Neural progenitor cell (in vitro differentiated cells): ENCODE data around the gene CD81. TPM values are rescaled to one million over a fixed set of nuclear protein-coding genes. Genes with fewer than 3 reads are reported as not detected.

Experiments used
- DNase-seq: peaks from one replicate; pipeline ENCODE4 v3.0.0-alpha.2; 2016; ENCODE audit warnings: low spot score
- H2AFZ ChIP-seq: fragments of 200-600 bp; sonication (generic); replicated peaks from 2 replicates; pipeline ENCODE4 v1.6.1; 2016; ENCODE audit warnings: antibody characterized with exemption
- H3F3A ChIP-seq: fragments of 200-600 bp; sonication (generic); 2 replicates; pipeline ENCODE4 v1.6.1; 2016; ENCODE audit warnings: antibody characterized with exemption, low read depth
- H3K27ac ChIP-seq: fragments of 200-600 bp; sonication (generic); 2 replicates; pipeline ENCODE4 v1.5.1; 2016; ENCODE audit warnings: mild to moderate bottlenecking
- H3K27me3 ChIP-seq: fragments of 200-600 bp; sonication (generic); 2 replicates; pipeline ENCODE4 v1.6.1; 2016; ENCODE audit warnings: mild to moderate bottlenecking, moderate library complexity
- H3K36me3 ChIP-seq: fragments of 200-600 bp; sonication (generic); 2 replicates; pipeline ENCODE4 v1.5.1; 2016
- H3K4me1 ChIP-seq: fragments of 200-600 bp; sonication (generic); 2 replicates; pipeline ENCODE4 v1.6.1; 2016; ENCODE audit warnings: mixed run types
- H3K4me2 ChIP-seq: fragments of 200-600 bp; sonication (generic); 2 replicates; pipeline ENCODE4 v1.6.1; 2016
- H3K4me3 ChIP-seq: fragments of 200-600 bp; sonication (generic); 2 replicates; pipeline ENCODE4 v1.5.1; 2016
- H3K79me2 ChIP-seq: fragments of 200-600 bp; sonication (generic); 2 replicates; pipeline ENCODE4 v1.6.1; 2016; ENCODE audit warnings: low read depth
- H3K9ac ChIP-seq: fragments of 200-600 bp; sonication (generic); 2 replicates; pipeline ENCODE4 v1.6.1; 2016
- H3K9me3 ChIP-seq: fragments of 200-600 bp; sonication (generic); 2 replicates; pipeline ENCODE4 v1.5.1; 2016; ENCODE audit warnings: low read depth
- H4K20me1 ChIP-seq: fragments of 200-600 bp; sonication (generic); 2 replicates; pipeline ENCODE4 v1.6.1; 2016; ENCODE audit warnings: low read depth
- H3K27ac Mint-ChIP-seq: 3 replicates; pipeline ENCODE4 v1.8.0; 2021; ENCODE audit warnings: mixed read lengths
- H3K27me3 Mint-ChIP-seq: 2 replicates; pipeline ENCODE4 v1.8.0; 2022; ENCODE audit warnings: low read depth, mild to moderate bottlenecking, inconsistent platforms, moderate library complexity, mixed read lengths; ENCODE audit not compliant: insufficient read depth
- H3K36me3 Mint-ChIP-seq: 3 replicates; pipeline ENCODE4 v1.8.0; 2021; ENCODE audit warnings: mixed read lengths
- H3K4me1 Mint-ChIP-seq: 3 replicates; pipeline ENCODE4 v1.8.0; 2021; ENCODE audit warnings: mixed read lengths
- H3K4me3 Mint-ChIP-seq: 3 replicates; pipeline ENCODE4 v1.8.0; 2021; ENCODE audit warnings: mild to moderate bottlenecking, moderate library complexity, mixed read lengths
- H3K9me3 Mint-ChIP-seq: 3 replicates; pipeline ENCODE4 v1.8.0; 2020; ENCODE audit warnings: mixed read lengths
- CTCF ChIP-seq: fragments of 200-600 bp; sonication (generic); IDR thresholded peaks from 2 replicates; pipeline ENCODE4 v1.5.1; 2017; ENCODE audit warnings: antibody characterized with exemption, mild to moderate bottlenecking
- EZH2 ChIP-seq: fragments of 200-600 bp; sonication (generic); IDR thresholded peaks from 2 replicates; pipeline ENCODE4 v1.6.1; 2017; ENCODE audit warnings: antibody characterized with exemption, mild to moderate bottlenecking, moderate library complexity
- EZH2phosphoT487 ChIP-seq: fragments of 200-600 bp; sonication (generic); IDR thresholded peaks from 2 replicates; pipeline ENCODE4 v1.6.1; 2017; ENCODE audit warnings: antibody characterized with exemption
- total RNA-seq: library from RNA; depleted of rRNA; stranded (reverse); fragments of >200 nt; gene quantifications from 2 replicates; pipeline ENCODE4 v1.2.3, GENCODE V29; 2015; ENCODE audit warnings: low replicate concordance

CD81 gene
- total RNA-seq, 1 donor from 2014 or later, result 87.6 TPM

GRCh38 chr11:2374456-2375201 lies 2.5 kb upstream of the CD81 start:
- Histone ChIP-seq H3K9me3 (no peaks in the 10 kb centered on the region), H3K27me3 (peaks cover 10% of the 10 kb centered on the region), H4K20me1 (peaks cover 22% of the 10 kb centered on the region), H3K36me3 (no peaks in the 10 kb centered on the region), H3K4me1 (peaks cover 6% of the 10 kb centered on the region), H3K4me3 (no peak overlapping the region), H3K27ac (no peak overlapping the region), H3K9ac (no peak overlapping the region), H3K4me2 (no peak overlapping the region), H2AFZ (no peak overlapping the region), H3K79me2 (peaks cover 23% of the 10 kb centered on the region), H3F3A (no peaks in the 10 kb centered on the region)
- Mint-ChIP-seq H3K36me3 (no peaks in the 10 kb centered on the region), H3K27ac (no peak overlapping the region), H3K9me3 (no peaks in the 10 kb centered on the region), H3K27me3 (peaks cover 6% of the 10 kb centered on the region), H3K4me3 (no peak overlapping the region), H3K4me1 (peaks cover 12% of the 10 kb centered on the region)
- DNase-seq, result no peak
- TF ChIP-seq CTCF, result no peak
- TF ChIP-seq EZH2phosphoT487, result no peak
- no peak for TF ChIP-seq EZH2

- peaks cover 10% of the 10 kb centered on the region for H3K27me3 ChIP-seq
- no peak for DNase-seq
- Mint-ChIP-seq H3K36me3 (no peaks in the 10 kb centered on the region), H3K27ac (no peak overlapping the region), H3K4me3 (peak overlapping the region; percentile 82), H3K4me1 (peaks cover 12% of the 10 kb centered on the region), H3K27me3 (peaks cover 4% of the 10 kb centered on the region), H3K9me3 (no peaks in the 10 kb centered on the region)
- no peak overlapping the region for H3K4me2 ChIP-seq
- peaks cover 29% of the 10 kb centered on the region for H4K20me1 ChIP-seq
- H2AFZ ChIP-seq, result no peak overlapping the region
- no peaks in the 10 kb centered on the region for H3K36me3 ChIP-seq
- H3K79me2 ChIP-seq, result peaks cover 31% of the 10 kb centered on the region
- no peaks in the 10 kb centered on the region for H3F3A ChIP-seq
- H3K27ac ChIP-seq, result no peak overlapping the region
- TF ChIP-seq CTCF (no peak), EZH2 (no peak), EZH2phosphoT487 (no peak)
- no peak overlapping the region for H3K9ac ChIP-seq
- peaks cover 6% of the 10 kb centered on the region for H3K4me1 ChIP-seq
- H3K4me3 ChIP-seq, result no peak overlapping the region
- H3K9me3 ChIP-seq, result no peaks in the 10 kb centered on the region
Observed at GRCh38 chr11:2375341-2375853, 1.7 kb upstream of the CD81 start.

- Histone ChIP-seq H3K27ac (no peak overlapping the region), H4K20me1 (peaks cover 36% of the 10 kb centered on the region), H3K4me2 (no peak overlapping the region), H3F3A (no peaks in the 10 kb centered on the region), H3K4me3 (no peak overlapping the region), H3K9ac (no peak overlapping the region), H3K9me3 (no peaks in the 10 kb centered on the region), H3K4me1 (peaks cover 6% of the 10 kb centered on the region), H3K79me2 (peaks cover 37% of the 10 kb centered on the region), H2AFZ (no peak overlapping the region), H3K27me3 (peaks cover 10% of the 10 kb centered on the region), H3K36me3 (no peaks in the 10 kb centered on the region)
- TF ChIP-seq EZH2phosphoT487, result no peak
- H3K36me3 Mint-ChIP-seq, result no peaks in the 10 kb centered on the region
- peaks cover 3% of the 10 kb centered on the region for H3K27me3 Mint-ChIP-seq
- H3K4me1 Mint-ChIP-seq, result peaks cover 12% of the 10 kb centered on the region
- H3K27ac Mint-ChIP-seq, result peak overlapping the region; percentile 17
- H3K9me3 Mint-ChIP-seq, result no peaks in the 10 kb centered on the region
- peak overlapping the region; percentile 82 for H3K4me3 Mint-ChIP-seq
- no peak for DNase-seq
Observed at GRCh38 chr11:2375964-2376551, 1.1 kb upstream of the CD81 start.
